Dendritic cell treated with granulocyte-macrophage colony-stimulating factor and Interleukin-4, amounts not matched to agents 40 ng/mL and 50 ng/mL, for 4 days (primary cell): ENCODE results near the gene BCL7B.

ENCODE experiments used
- H3K27ac Mint-ChIP-seq: one replicate; pipeline ENCODE4 v1.8.0; 2022; ENCODE audit warnings: mild to moderate bottlenecking, mixed read lengths
- H3K27me3 Mint-ChIP-seq: one replicate; pipeline ENCODE4 v1.8.0; 2022; ENCODE audit warnings: mild to moderate bottlenecking, mixed read lengths
- H3K36me3 Mint-ChIP-seq: one replicate; pipeline ENCODE4 v1.8.0; 2022; ENCODE audit warnings: low read depth, mixed read lengths
- H3K4me1 Mint-ChIP-seq: one replicate; pipeline ENCODE4 v1.8.0; 2022; ENCODE audit warnings: low read depth, mixed read lengths
- H3K4me3 Mint-ChIP-seq: one replicate; pipeline ENCODE4 v1.8.0; 2022; ENCODE audit warnings: mild to moderate bottlenecking, moderate library complexity, mixed read lengths
- H3K9me3 Mint-ChIP-seq: one replicate; pipeline ENCODE4 v1.8.0; 2022; ENCODE audit warnings: mixed read lengths
- intact Hi-C: fragments of 100-400 bp; cut with micrococcal nuclease; formaldehyde crosslinking; loops from one replicate; pipeline ENCODE4 v1.15.0; 2022

BCL7B gene

GRCh38 chr7:73557397-73558257, at the start of gene BCL7B:
TSS of gene BCL7B (minus strand) at chr7:73557690. CDS start at chr7:73557578, 112 bp downstream.
- H3K4me1 Mint-ChIP-seq = peaks cover 49% of the 10 kb centered on the region

GRCh38 chr7:73605601-73606220, 48.2 kb upstream of the BCL7B start:
- Mint-ChIP-seq H3K27me3 (peaks cover 87% of the 10 kb centered on the region), H3K9me3 (no peaks in the 10 kb centered on the region), H3K36me3 (no peaks in the 10 kb centered on the region), H3K4me1 (peaks cover 32% of the 10 kb centered on the region), H3K4me3 (no peak overlapping the region), H3K27ac (no peak overlapping the region)
- intact Hi-C loops = loop anchor here (5.0 kb wide), 1 partner anchor 62 kb away; the partner anchor contains the start of gene VPS37D

More at GRCh38 chr7:73557397-73558257, at the start of gene BCL7B:
- intact Hi-C loops = loop anchor here (1.0 kb wide), 2 partner anchors 21 to 35 kb away; partner anchors contain the start of genes BAZ1B and TBL2
- Mint-ChIP-seq H3K9me3 (no peaks in the 10 kb centered on the region), H3K27me3 (peaks cover 4% of the 10 kb centered on the region), H3K4me3 (peak within 1 kb of the TSS; percentile 94), H3K27ac (peak within 1 kb of the TSS; percentile 97), H3K36me3 (peaks cover 46% of the 10 kb centered on the region)

- Mint-ChIP-seq H3K27ac (no peak overlapping the region), H3K36me3 (no peaks in the 10 kb centered on the region), H3K4me3 (no peak overlapping the region), H3K4me1 (peaks cover 51% of the 10 kb centered on the region), H3K27me3 (peaks cover 81% of the 10 kb centered on the region), H3K9me3 (no peaks in the 10 kb centered on the region)
- intact Hi-C loops = no loop called here
These were observed 45.5 kb upstream of the BCL7B start for GRCh38 chr7:73602721-73603651.

DNA sequence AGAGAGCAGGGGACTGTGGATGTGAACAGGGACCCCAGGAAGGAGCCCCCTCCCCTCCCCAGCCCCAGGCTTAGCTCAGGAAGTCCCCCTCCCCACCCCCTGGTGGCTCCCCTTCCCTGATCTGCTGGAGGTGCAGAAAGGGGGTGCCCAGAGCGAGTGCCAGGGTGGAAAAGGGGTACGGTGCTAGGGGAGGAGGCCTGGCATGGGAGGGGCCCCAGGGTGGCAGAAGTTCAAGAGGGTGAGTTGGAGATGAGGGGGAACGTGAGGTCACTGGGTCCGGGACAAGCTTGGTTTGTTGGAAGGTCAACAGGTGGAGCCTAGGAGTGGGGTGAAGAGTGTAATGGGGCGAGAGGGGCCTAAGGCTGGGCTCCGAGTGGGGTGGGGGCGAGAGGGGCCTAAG, 42.4 kb upstream of the BCL7B start:
- no peak overlapping the region for H3K4me3 Mint-ChIP-seq
- intact Hi-C loops = no loop called here
- H3K27ac Mint-ChIP-seq = no peak overlapping the region
- no peaks in the 10 kb centered on the region for H3K36me3 Mint-ChIP-seq
- peaks cover 83% of the 10 kb centered on the region for H3K27me3 Mint-ChIP-seq
- H3K4me1 Mint-ChIP-seq = peaks cover 51% of the 10 kb centered on the region
- no peaks in the 10 kb centered on the region for H3K9me3 Mint-ChIP-seq

DNA sequence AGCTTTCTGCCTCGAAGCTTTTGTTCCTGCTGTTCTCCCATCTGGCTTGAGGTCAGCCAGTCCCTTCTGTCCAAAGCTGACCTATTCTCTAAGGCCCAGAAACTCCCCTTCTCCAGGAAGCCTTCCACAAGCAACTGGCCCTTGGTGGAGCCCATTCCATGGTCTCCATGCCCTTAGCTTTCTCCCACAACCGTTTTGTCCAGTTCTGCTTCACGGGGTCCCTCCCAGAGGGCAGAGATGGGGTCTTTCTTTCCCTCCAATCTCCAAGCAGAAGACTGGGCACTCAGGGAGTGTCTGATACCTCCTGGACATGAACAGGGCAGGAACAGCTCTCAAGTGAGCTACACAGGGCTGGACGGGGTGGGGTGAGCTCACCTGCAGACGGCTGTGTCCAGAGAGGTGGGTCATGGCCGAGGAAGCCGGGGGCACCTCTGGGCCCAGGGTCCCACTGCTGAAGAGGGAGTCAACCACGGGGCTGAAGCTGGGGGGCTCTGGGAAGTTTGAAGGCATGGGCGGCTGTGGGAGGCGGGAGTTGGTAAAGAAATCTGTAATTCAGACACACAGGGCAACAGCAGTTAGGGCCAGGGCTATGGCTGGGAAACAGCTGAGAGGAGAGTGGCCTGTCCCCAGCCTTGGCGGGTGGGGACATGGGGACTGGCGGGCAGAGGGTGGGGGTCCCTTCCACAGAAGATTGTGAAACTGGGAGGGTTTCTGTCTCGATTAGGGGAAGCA, 41.8 kb upstream of the BCL7B start:
- Mint-ChIP-seq H3K9me3 (no peaks in the 10 kb centered on the region), H3K27me3 (peaks cover 80% of the 10 kb centered on the region), H3K27ac (no peak overlapping the region), H3K4me1 (peaks cover 52% of the 10 kb centered on the region), H3K4me3 (no peak overlapping the region), H3K36me3 (no peaks in the 10 kb centered on the region)
- intact Hi-C loops = no loop called here

GRCh38 chr7:73597978-73598782, 40.7 kb upstream of the BCL7B start:
- intact Hi-C loops = no loop called here
- peaks cover 78% of the 10 kb centered on the region for H3K27me3 Mint-ChIP-seq
- H3K4me1 Mint-ChIP-seq = peaks cover 58% of the 10 kb centered on the region
- H3K36me3 Mint-ChIP-seq = no peaks in the 10 kb centered on the region
- H3K4me3 Mint-ChIP-seq = no peak overlapping the region
- no peaks in the 10 kb centered on the region for H3K9me3 Mint-ChIP-seq
- no peak overlapping the region for H3K27ac Mint-ChIP-seq

DNA sequence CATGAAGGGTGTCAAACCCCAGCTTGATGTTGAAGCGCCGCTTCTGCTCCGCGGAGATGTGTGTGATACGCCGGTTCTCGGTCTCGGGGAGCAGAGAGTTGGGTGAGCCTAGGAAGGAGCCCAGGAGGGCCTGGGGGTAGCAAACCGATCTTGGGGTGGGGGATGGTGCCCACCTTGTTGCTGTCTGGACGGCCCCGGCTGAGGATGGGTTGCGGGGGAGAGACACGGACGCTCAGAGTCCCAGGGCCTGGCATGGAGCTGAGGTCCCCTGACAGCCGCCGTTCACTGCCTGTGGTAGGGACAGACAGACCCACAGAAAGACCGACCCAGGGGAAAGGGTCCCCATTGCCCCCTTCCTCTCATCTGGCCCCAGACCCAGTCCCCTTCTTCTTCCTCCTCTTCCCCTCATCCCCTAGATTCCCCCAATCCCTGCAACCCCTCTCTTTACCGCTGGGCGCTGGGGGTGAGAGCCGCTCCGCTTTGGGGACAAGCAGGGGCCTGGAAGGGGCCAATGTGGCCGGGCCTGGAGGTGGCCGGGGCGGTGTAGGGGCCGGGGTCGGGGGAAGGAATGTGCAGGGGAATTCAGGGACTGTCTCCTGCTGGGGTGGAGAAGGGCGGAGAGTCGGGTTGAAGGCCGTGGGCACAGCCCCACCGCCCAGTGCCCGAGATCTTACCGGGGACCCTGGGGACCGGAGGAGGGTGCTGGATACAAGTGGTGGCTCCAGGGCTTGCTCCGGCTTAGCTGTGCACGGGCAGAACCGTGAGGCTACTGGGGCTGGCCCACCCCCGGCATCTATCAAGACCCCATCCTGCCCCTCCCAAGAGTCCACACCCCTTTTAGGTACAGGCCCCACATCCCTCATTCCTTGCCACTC, 38.9 kb upstream of the BCL7B start:
- H3K9me3 Mint-ChIP-seq = no peaks in the 10 kb centered on the region
- no peak overlapping the region for H3K27ac Mint-ChIP-seq
- intact Hi-C loops = no loop called here
- no peaks in the 10 kb centered on the region for H3K36me3 Mint-ChIP-seq
- H3K4me1 Mint-ChIP-seq = peaks cover 48% of the 10 kb centered on the region
- peaks cover 72% of the 10 kb centered on the region for H3K27me3 Mint-ChIP-seq
- no peak overlapping the region for H3K4me3 Mint-ChIP-seq

GRCh38 chr7:73595358-73595757, 37.9 kb upstream of the BCL7B start:
- peaks cover 70% of the 10 kb centered on the region for H3K27me3 Mint-ChIP-seq
- intact Hi-C loops = no loop called here
- H3K4me3 Mint-ChIP-seq = no peak overlapping the region
- no peaks in the 10 kb centered on the region for H3K9me3 Mint-ChIP-seq
- H3K4me1 Mint-ChIP-seq = peaks cover 48% of the 10 kb centered on the region
- H3K36me3 Mint-ChIP-seq = no peaks in the 10 kb centered on the region
- H3K27ac Mint-ChIP-seq = no peak overlapping the region

DNA sequence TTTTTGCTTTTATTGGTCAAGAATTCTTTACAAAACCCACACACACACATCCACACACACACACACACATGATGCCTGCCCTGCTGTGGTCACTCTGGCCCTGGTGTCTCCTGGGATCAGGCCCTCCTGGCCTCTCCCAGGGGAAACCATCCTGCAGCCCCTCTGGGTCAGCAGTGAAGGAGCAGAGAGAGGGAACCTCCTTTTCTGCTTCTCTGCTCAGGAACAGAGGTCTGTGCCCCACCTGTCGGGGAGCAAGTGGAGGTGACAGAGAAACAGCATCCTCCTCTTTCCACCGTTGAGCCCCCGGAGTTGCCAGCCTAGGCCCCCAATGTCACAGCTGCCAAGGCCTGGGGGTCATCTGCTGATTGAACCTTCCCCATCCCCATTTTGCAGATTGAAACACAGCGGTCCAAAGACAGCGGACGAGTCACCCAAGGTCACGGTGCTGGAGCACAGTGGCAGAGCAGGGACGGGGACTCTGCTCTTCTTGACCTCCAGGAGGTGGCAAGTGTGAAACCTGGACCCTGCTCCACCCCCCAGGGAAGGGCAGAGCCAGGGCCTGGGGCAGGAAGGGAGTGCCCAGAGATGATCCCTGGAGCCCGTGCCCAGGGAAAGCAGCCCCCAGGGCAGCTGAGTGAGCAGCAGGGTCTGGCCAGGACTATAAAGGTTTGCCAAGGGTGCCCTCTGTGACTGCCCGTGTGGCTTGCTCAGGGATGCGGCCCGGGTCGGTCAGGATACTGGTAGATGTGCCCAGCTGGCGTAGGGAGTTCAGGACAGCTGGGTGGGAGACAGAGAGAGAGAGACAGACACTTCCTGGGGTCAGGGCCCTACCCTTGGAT, 35.9 kb upstream of the BCL7B start:
- H3K36me3 Mint-ChIP-seq = no peaks in the 10 kb centered on the region
- H3K27ac Mint-ChIP-seq = peak overlapping the region; percentile 10
- intact Hi-C loops = no loop called here
- H3K9me3 Mint-ChIP-seq = no peaks in the 10 kb centered on the region
- H3K4me1 Mint-ChIP-seq = peaks cover 33% of the 10 kb centered on the region
- H3K4me3 Mint-ChIP-seq = no peak overlapping the region
- H3K27me3 Mint-ChIP-seq = peaks cover 55% of the 10 kb centered on the region

GRCh38 chr7:73586911-73587310, 29.4 kb upstream of the BCL7B start:
- no peak overlapping the region for H3K4me3 Mint-ChIP-seq
- H3K4me1 Mint-ChIP-seq = peaks cover 47% of the 10 kb centered on the region
- no peaks in the 10 kb centered on the region for H3K9me3 Mint-ChIP-seq
- intact Hi-C loops = no loop called here
- H3K27me3 Mint-ChIP-seq = peaks cover 23% of the 10 kb centered on the region
- H3K27ac Mint-ChIP-seq = peak overlapping the region; percentile 76
- H3K36me3 Mint-ChIP-seq = no peaks in the 10 kb centered on the region

DNA sequence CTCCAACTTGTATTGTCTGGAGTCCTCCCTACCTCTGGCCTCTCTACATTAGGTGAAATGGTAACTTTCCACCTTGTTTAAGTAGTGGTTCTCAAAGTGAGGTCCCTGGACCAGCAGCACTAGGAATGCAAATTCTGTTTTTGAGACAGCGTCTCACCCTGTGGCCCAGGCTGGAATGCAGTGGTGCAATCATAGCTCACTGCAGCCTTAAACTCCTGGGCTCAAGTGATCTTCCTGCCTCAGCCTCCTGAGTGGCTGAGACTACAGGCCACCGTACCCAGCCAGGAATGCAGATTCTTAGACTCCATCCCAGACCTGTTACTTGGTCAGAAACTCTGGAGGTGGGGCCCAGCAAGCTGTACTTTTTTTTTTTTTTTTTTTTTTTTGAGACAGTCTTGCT, 27.7 kb upstream of the BCL7B start:
- intact Hi-C loops = no loop called here
- peaks cover 19% of the 10 kb centered on the region for H3K27me3 Mint-ChIP-seq
- no peaks in the 10 kb centered on the region for H3K36me3 Mint-ChIP-seq
- no peak overlapping the region for H3K27ac Mint-ChIP-seq
- H3K4me3 Mint-ChIP-seq = no peak overlapping the region
- peaks cover 54% of the 10 kb centered on the region for H3K4me1 Mint-ChIP-seq
- H3K9me3 Mint-ChIP-seq = no peaks in the 10 kb centered on the region
